Measurements from ENCODE around the gene RAB2B. TPM values are rescaled to one million over a fixed set of nuclear protein-coding genes. Genes with fewer than 3 reads are reported as not detected.

The RAB2B gene
- polyA plus RNA-seq, 12 donors: 16.7 to 32.1 (median 25.1) TPM; not detected in 1

Other genes with a start within 250 kb of the RAB2B start
- 100 to 1,000 TPM in 11 of 12 donors, not detected in 1; 385 to 728 (median 453) TPM for gene HNRNPC, start 207.5 kb downstream of the RAB2B start, polyA plus RNA-seq (ENCODE audit: insufficient read length in 12 of 12)
- gene RPGRIP1, start 196.9 kb downstream of the RAB2B start, polyA plus RNA-seq (ENCODE audit: insufficient read length in 12 of 12): under 1 TPM in 10 of 12 donors, not detected in 2; 0.26 to 0.86 (median 0.50) TPM
- 10 to 100 TPM in 11 of 12 donors, not detected in 1; 69.7 to 89.1 (median 82.0) TPM for gene SUPT16H, start 92.9 kb downstream of the RAB2B start, polyA plus RNA-seq (ENCODE audit: insufficient read length in 12 of 12)
- gene CHD8, start 20.8 kb downstream of the RAB2B start, polyA plus RNA-seq (ENCODE audit: insufficient read length in 12 of 12): 10 to 100 TPM in 11 of 12 donors, not detected in 1; 37.8 to 71.1 (median 41.4) TPM
- 10 to 100 TPM in 11 of 12 donors, not detected in 1; 17.4 to 56.6 (median 44.0) TPM for gene TOX4, start 236 bp upstream of the RAB2B start, polyA plus RNA-seq (ENCODE audit: insufficient read length in 12 of 12)
- gene METTL3, start 34.4 kb upstream of the RAB2B start, polyA plus RNA-seq (ENCODE audit: insufficient read length in 12 of 12): 10 to 100 TPM in 11 of 12 donors, not detected in 1; 32.5 to 70.8 (median 48.6) TPM
- 10 to 100 TPM in 11 of 12 donors, not detected in 1; 10.5 to 20.6 (median 14.5) TPM for gene SALL2, start 49.4 kb upstream of the RAB2B start, polyA plus RNA-seq (ENCODE audit: insufficient read length in 12 of 12)
- under 1 TPM in 2 of 12 donors, not detected in 10; 0.12 to 0.13 TPM for gene OR10G3, start 103.1 kb upstream of the RAB2B start, polyA plus RNA-seq (ENCODE audit: insufficient read length in 12 of 12)
- gene OR10G2, start 158.0 kb upstream of the RAB2B start, polyA plus RNA-seq (ENCODE audit: insufficient read length in 12 of 12): under 1 TPM in 1 of 12 donors, not detected in 11; 0.15 TPM
- not detected for gene OR4E2, start 176.9 kb upstream of the RAB2B start, polyA plus RNA-seq (ENCODE audit: insufficient read length in 12 of 12)
- under 1 TPM in 3 of 12 donors, not detected in 9; 0.05 to 0.08 (median 0.06) TPM for gene OR4E1, start 196.9 kb upstream of the RAB2B start, polyA plus RNA-seq (ENCODE audit: insufficient read length in 12 of 12)